Adrenal gland (tissue), 12 donors: ENCODE data around the gene RYR1. TPM values are rescaled to one million over a fixed set of nuclear protein-coding genes. Genes with fewer than 3 reads are reported as not detected.

Source experiments
- DNase-seq, 7 donors: peaks; one replicate each; pipeline ENCODE4 v3.0.0-alpha.2; 2019 to 2020
- H3K27ac ChIP-seq, 5 donors: fragments of 200-600 bp; sonication (generic) in 4 of 5; 1 replicate in 3 of 5; 2 replicates in 2 of 5; pipeline versions ENCODE4 v1.5.1 to v1.8.0; 2016 to 2020; ENCODE audit warnings: mild to moderate bottlenecking in 1 of 5
- H3K27me3 ChIP-seq: fragments of 200-600 bp; 2 replicates; pipeline ENCODE4 v1.8.0; 2021
- H3K36me3 ChIP-seq, 2 donors: fragments of 200-600 bp; replicated peaks in 1 of 2; 1 replicate in 1 of 2; 2 replicates in 1 of 2; pipeline versions ENCODE4 v1.5.1 to v1.8.0; 2018 to 2022
- H3K4me1 ChIP-seq, 2 donors: fragments of 200-600 bp; replicated peaks in 1 of 2; 1 replicate in 1 of 2; 2 replicates in 1 of 2; pipeline versions ENCODE4 v1.5.1 to v1.8.0; 2018 to 2021
- H3K4me3 ChIP-seq, 4 donors: fragments of 200-600 bp; sonication (generic) in 3 of 4; one replicate each; pipeline ENCODE4 v1.5.1; 2016 to 2018
- H3K9me3 ChIP-seq, 3 donors: fragments of 200-600 bp; sonication (generic) in 1 of 3; replicated peaks in 1 of 3; 1 replicate in 2 of 3; 2 replicates in 1 of 3; pipeline versions ENCODE4 v1.5.1 to v1.8.0; 2016 to 2021
- CTCF ChIP-seq, 6 experiments: fragments of 450-650 bp in 4 of 6; fragments of 200-600 bp in 2 of 6; sonication (generic) in 1 of 6; IDR thresholded peaks; 1 replicate in 5 of 6; 2 replicates in 1 of 6; pipeline versions ENCODE4 v1.5.1 to v1.8.0; 2016 to 2021; ENCODE audit warnings: antibody characterized with exemption in 6 of 6, mild to moderate bottlenecking in 2 of 6, moderate library complexity in 1 of 6
- POLR2A ChIP-seq, 2 donors: fragments of 450-650 bp; IDR thresholded peaks; one replicate each; pipeline ENCODE4 v1.6.1; 2017; ENCODE audit warnings: antibody characterized with exemption in 2 of 2, mild to moderate bottlenecking in 2 of 2, moderate library complexity in 1 of 2
- WGBS, 4 donors: extraction: QIAGEN DNeasy Blood & Tissue Kit in 2 of 4; methylation state at CpG; one replicate each; pipeline versions ENCODE4 v1.1.5 to v1.1.7; 2013 to 2017; 5-methylcytosine and 5-hydroxymethylcytosine counted together
- intact Hi-C, 2 donors: fragments of 100-400 bp; cut with DNase I; formaldehyde crosslinking; loops; one replicate each; pipeline versions ENCODE4 v1.14.1 to v1.15.0; 2022 to 2023
- polyA plus RNA-seq, 3 donors: library from polyadenylated mRNA; stranded (reverse); fragments of 200-250 nt in 2 of 3; fragments of 350-450 nt in 1 of 3; fragmentation: Illumina TruSeq in 1 of 3; extraction: RNeasy Lipid Tissue Mini Kit (QIAGEN cat#74804) in 1 of 3; gene quantifications; one replicate each; pipeline ENCODE4 v1.2.3, GENCODE V29; 2013 to 2014
- total RNA-seq, 9 donors: library from RNA; depleted of rRNA in 4 of 9; stranded (reverse); fragments of >200 nt in 4 of 9; fragments of 120-200 nt in 1 of 9; fragmentation: NEBNext Ultra II Directional in 1 of 9; extraction: Animal tissue kit (Norgen Biotek cat#: 25700) in 1 of 9; gene quantifications; one replicate each; pipeline versions ENCODE4 v1.1.0 to v1.2.4, GENCODE V29; 2013 to 2023
- donor health status: healthy with polysubstance abuse.
- donor health status: Bipolar disorder and iron deficiency.
- donor health status: DM: yes; HTN: yes; CAD: no.
- donor health status: DM: no; HTN: no; CAD: no.
- donor health status: DM: no; HTN: no; CAD: no.
- donor health status: DM: yes; HTN: yes; CAD: no.

The RYR1 gene
- total and polyA plus RNA-seq, 12 donors = 0.90 to 10.0 (median 3.2) TPM

GRCh38 chr19:38538386-38538785, 104.9 kb downstream of the RYR1 start:
- no peak overlapping the region for H3K4me3 ChIP-seq
- H3K27me3 ChIP-seq = no peaks in the 10 kb centered on the region
- DNase-seq = no peak
- H3K9me3 ChIP-seq = no peaks in the 10 kb centered on the region
- intact Hi-C loops = no loop called here
- WGBS, 4 donors = 57 to 66% (median 62%) methylated on average over 3 of the region's 3 CpGs
- no peaks in the 10 kb centered on the region for H3K4me1 ChIP-seq
- no peak overlapping the region for H3K27ac ChIP-seq
- TF ChIP-seq POLR2A (IDR thresholded peaks at IDR 0.05) = no peak
- no peak for TF ChIP-seq CTCF (IDR thresholded peaks at IDR 0.05)
- H3K36me3 ChIP-seq = no peaks in the 10 kb centered on the region

GRCh38 chr19:38538793-38539528, 105.5 kb downstream of the RYR1 start:
- no peak overlapping the region for H3K4me3 ChIP-seq
- no peaks in the 10 kb centered on the region for H3K4me1 ChIP-seq
- intact Hi-C loops = no loop called here
- no peak overlapping the region for H3K27ac ChIP-seq
- TF ChIP-seq CTCF (IDR thresholded peaks at IDR 0.05) = no peak
- TF ChIP-seq POLR2A (IDR thresholded peaks at IDR 0.05) = no peak
- no peak for DNase-seq
- WGBS, 4 donors = 58 to 69% (median 61%) methylated on average over 6 of the region's 6 CpGs
- no peaks in the 10 kb centered on the region for H3K27me3 ChIP-seq
- H3K9me3 ChIP-seq = no peaks in the 10 kb centered on the region
- H3K36me3 ChIP-seq = no peaks in the 10 kb centered on the region

- intact Hi-C loops = loop anchor here in 1 of 2 donors (10.0 kb wide), 1 partner anchor 95 kb away; no protein-coding TSS in a partner anchor
- Histone ChIP-seq H3K9me3 (no peaks in the 10 kb centered on the region), H3K4me1 (peaks cover 6 to 8% of the 10 kb centered on the region in 2 donors), H3K36me3 (no peaks in the 10 kb centered on the region), H3K27ac (no peak overlapping the region), H3K4me3 (no peak overlapping the region), H3K27me3 (no peaks in the 10 kb centered on the region)
- TF ChIP-seq POLR2A (IDR thresholded peaks at IDR 0.05) = no peak
- no peak for TF ChIP-seq CTCF (IDR thresholded peaks at IDR 0.05)
- no peak for DNase-seq
- 26 to 55% (median 37%) methylated on average over 1 of the region's 1 CpG for WGBS, 4 donors
These were observed 106.3 kb downstream of the RYR1 start for GRCh38 chr19:38539751-38540150.

GRCh38 chr19:38542040-38542439, 108.5 kb downstream of the RYR1 start:
- Histone ChIP-seq H3K4me3 (no peak overlapping the region), H3K27me3 (no peaks in the 10 kb centered on the region), H3K27ac (no peak overlapping the region), H3K36me3 (no peaks in the 10 kb centered on the region), H3K4me1 (peaks cover 7 to 11% of the 10 kb centered on the region in 2 donors), H3K9me3 (no peaks in the 10 kb centered on the region)
- DNase-seq = no peak
- 74 to 89% (median 85%) methylated on average over 4 of the region's 4 CpGs for WGBS, 4 donors
- intact Hi-C loops = loop anchor here in 1 of 2 donors (10.0 kb wide), 1 partner anchor 93 kb away; no protein-coding TSS in a partner anchor
- no peak for TF ChIP-seq CTCF (IDR thresholded peaks at IDR 0.05)
- no peak for TF ChIP-seq POLR2A (IDR thresholded peaks at IDR 0.05)
